ENCODE measurements around the gene ANKS1A. TPM values are rescaled to one million over a fixed set of nuclear protein-coding genes. Genes with fewer than 3 reads are reported as not detected.
A peak's percentile ranks its signal among the peaks of the same experiment; 100 is the strongest.
"Not testable (repeated sequence)": the region's sequence is repeated elsewhere in the genome, so short reads cannot be mapped to it uniquely, and the experiment has no call there.

Gene ANKS1A
- total and polyA plus RNA-seq, 4 experiments from 2014 or later = 1.2 to 15.6 (median 9.4) TPM

DNA sequence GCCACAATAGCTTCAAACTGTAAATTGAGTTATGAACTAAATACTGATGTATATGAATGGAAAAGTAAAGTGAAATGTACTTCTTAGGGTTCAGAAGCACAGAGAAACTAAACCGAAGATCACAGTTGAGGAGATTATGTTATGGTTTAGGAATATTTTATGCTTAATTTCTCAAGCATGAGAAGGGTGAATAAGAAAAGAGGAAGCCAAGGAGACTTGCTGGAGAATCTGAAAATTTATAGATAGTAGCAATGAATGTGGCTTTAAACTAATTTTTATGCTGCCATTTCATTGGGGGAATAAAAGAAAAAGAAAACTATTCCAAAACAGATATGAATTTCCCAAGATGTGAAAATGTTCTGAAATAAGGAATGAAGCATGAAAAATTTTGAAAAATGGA, 5.6 kb downstream of the ANKS1A start:
- intact Hi-C loops (cut with micrococcal nuclease) = no loop called here
- Histone ChIP-seq H3K27ac (ENCODE audit: low read depth, low read length) (no peak overlapping the region), H3K9me3 (ENCODE audit: control insufficient read depth in 1 of 2, low read length in 2 of 2) (no peaks in the 10 kb centered on the region), H3K4me3 (ENCODE audit: low read length in 2 of 2) (no peak overlapping the region), H3K4me1 (ENCODE audit: insufficient read depth, low read length) (peaks cover 13% of the 10 kb centered on the region), H3K27me3 (ENCODE audit: insufficient read depth, low read length) (no peaks in the 10 kb centered on the region), H3K36me3 (ENCODE audit: insufficient read depth, low read length) (no peaks in the 10 kb centered on the region)
- Mint-ChIP-seq H3K4me1 (peaks cover 13 to 17% (median 15%) of the 10 kb centered on the region in 4 donors), H3K4me3 (no peak overlapping the region), H3K27ac (no peak overlapping the region), H3K27me3 (no peaks in the 10 kb centered on the region), H3K9me3 (no peaks in the 10 kb centered on the region), H3K36me3 (peaks cover 0 to 3% of the 10 kb centered on the region in 2 donors)
- CTCF ChIA-PET (ENCODE audit: partially characterized antibody) = no interaction called here
- no peak for DNase-seq
- POLR2A ChIA-PET (ENCODE audit: partially characterized antibody) = no interaction called here

DNA sequence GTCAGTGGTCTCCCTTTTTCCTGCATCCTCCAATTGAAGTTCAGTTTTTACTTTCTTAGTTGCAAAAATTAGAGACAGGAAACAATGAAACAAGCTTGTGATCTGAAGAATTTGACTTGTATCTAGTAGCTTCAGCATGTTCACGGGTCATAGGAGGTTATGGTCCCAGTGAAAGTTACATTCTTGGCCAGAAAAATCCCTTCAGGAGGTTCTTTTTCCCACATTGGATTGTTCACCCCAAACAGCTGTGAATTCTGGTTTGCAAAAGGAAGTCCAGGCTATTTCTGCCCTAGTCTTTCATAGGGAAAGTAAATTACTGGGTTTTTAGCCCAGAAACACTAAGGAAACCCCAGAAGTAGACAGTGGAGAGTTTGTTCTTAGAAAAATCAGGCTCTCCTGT, 8.1 kb downstream of the ANKS1A start:
- Histone ChIP-seq H3K27me3 (ENCODE audit: insufficient read depth, low read length) (no peaks in the 10 kb centered on the region), H3K4me3 (ENCODE audit: low read length in 2 of 2) (no peak overlapping the region), H3K36me3 (ENCODE audit: insufficient read depth, low read length) (no peaks in the 10 kb centered on the region), H3K9me3 (ENCODE audit: control insufficient read depth in 1 of 2, low read length in 2 of 2) (no peaks in the 10 kb centered on the region), H3K27ac (ENCODE audit: low read depth, low read length) (no peak overlapping the region), H3K4me1 (ENCODE audit: insufficient read depth, low read length) (no peaks in the 10 kb centered on the region)
- DNase-seq = no peak
- ChIA-PET CTCF (ENCODE audit: partially characterized antibody) (interaction anchor here (1.2 kb wide), 1 partner anchor 9 kb away, joined by 3 read pairs; the partner anchor contains the start of genes ANKS1A and TAF11), POLR2A (ENCODE audit: partially characterized antibody) (interaction anchor here (2.0 kb wide), 1 partner anchor 9 kb away, joined by 5 read pairs; the partner anchor contains the start of gene TAF11)
- Mint-ChIP-seq H3K36me3 (peaks cover 1 to 4% of the 10 kb centered on the region in 2 donors), H3K4me3 (no peak overlapping the region), H3K27ac (no peak overlapping the region), H3K9me3 (no peaks in the 10 kb centered on the region), H3K27me3 (no peaks in the 10 kb centered on the region), H3K4me1 (peaks cover 0 to 4% (median 1%) of the 10 kb centered on the region in 4 donors)
- intact Hi-C loops (cut with micrococcal nuclease) = no loop called here

DNA sequence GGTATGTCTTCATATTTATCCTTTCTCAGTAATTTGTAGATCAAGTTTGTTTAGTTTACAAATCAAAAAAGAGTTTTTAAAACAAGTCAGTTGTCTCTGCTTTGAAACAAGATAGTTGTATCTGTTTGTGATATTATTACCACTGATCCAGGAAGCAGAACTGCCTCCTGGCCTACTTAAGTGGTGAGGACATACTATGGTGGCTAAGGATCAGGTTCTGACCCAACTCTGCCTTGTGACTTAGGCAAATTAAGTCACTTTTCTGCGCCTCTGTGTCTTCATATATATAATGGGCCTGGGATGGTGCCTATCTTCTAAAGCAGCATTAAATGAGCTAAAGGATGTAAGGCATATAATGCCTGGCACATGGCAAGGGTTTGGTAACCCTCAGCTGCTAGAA, 8.7 kb downstream of the ANKS1A start:
- Histone ChIP-seq H3K27ac (ENCODE audit: low read depth, low read length) (no peak overlapping the region), H3K36me3 (ENCODE audit: insufficient read depth, low read length) (no peaks in the 10 kb centered on the region), H3K9me3 (ENCODE audit: control insufficient read depth in 1 of 2, low read length in 2 of 2) (no peaks in the 10 kb centered on the region), H3K4me1 (ENCODE audit: insufficient read depth, low read length) (no peaks in the 10 kb centered on the region), H3K27me3 (ENCODE audit: insufficient read depth, low read length) (no peaks in the 10 kb centered on the region), H3K4me3 (ENCODE audit: low read length in 2 of 2) (no peak overlapping the region)
- H3K4me3 Mint-ChIP-seq = no peak overlapping the region
- POLR2A ChIA-PET (ENCODE audit: partially characterized antibody) = interaction anchor here (2.0 kb wide), 1 partner anchor 10 kb away, joined by 5 read pairs; the partner anchor contains the start of gene TAF11
- H3K27me3 Mint-ChIP-seq = no peaks in the 10 kb centered on the region
- peaks cover 0 to 1% (median 0%) of the 10 kb centered on the region in 4 donors for H3K4me1 Mint-ChIP-seq
- H3K27ac Mint-ChIP-seq = peak overlapping the region in 1 of 7 donors; percentile 30
- DNase-seq = no peak
- intact Hi-C loops (cut with micrococcal nuclease) = no loop called here
- no peaks in the 10 kb centered on the region for H3K9me3 Mint-ChIP-seq
- CTCF ChIA-PET (ENCODE audit: partially characterized antibody) = interaction anchor here (0.7 to 1.2 kb wide), 2 partner anchors 9 to 14 kb away, joined by 3 read pairs; partner anchors contain the start of genes ANKS1A and TAF11
- H3K36me3 Mint-ChIP-seq = peaks cover 1 to 4% of the 10 kb centered on the region in 2 donors

DNA sequence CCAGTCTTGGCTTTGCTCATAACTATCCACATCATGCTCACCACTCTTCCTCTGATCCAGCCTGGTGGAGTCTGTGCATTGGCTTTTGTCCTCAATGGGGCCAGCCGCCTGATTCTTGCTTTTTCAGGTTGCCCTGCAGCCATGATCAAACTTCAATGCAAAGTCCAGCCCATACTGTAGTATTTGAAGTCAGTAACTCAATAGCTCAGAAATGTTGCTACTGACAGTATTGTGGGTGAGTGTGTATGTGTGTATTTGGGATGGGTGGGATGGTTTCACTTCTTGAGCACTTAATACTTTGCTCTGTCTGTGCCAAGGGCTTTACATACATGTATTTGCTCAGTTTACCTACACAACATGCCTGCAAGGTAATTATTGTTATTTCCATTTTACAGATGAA, 10.7 kb downstream of the ANKS1A start:
- H3K9me3 ChIP-seq (ENCODE audit: control insufficient read depth in 1 of 2, low read length in 2 of 2); H3K27me3 Mint-ChIP-seq; H3K27ac ChIP-seq (ENCODE audit: low read depth, low read length); POLR2A ChIA-PET (ENCODE audit: partially characterized antibody); H3K4me3 ChIP-seq (ENCODE audit: low read length in 2 of 2); H3K27me3 ChIP-seq (ENCODE audit: insufficient read depth, low read length); intact Hi-C loops (cut with micrococcal nuclease); H3K4me1 ChIP-seq (ENCODE audit: insufficient read depth, low read length); H3K36me3 Mint-ChIP-seq; H3K4me3 Mint-ChIP-seq; DNase-seq; H3K4me1 Mint-ChIP-seq; H3K36me3 ChIP-seq (ENCODE audit: insufficient read depth, low read length); H3K9me3 Mint-ChIP-seq: not testable (repeated sequence)
- peak overlapping the region in 1 of 7 donors; percentile 38 for H3K27ac Mint-ChIP-seq
- CTCF ChIA-PET (ENCODE audit: partially characterized antibody) = interaction anchor here (1.3 kb wide), 1 partner anchor 10 kb away, joined by 3 read pairs; no protein-coding TSS in a partner anchor

DNA sequence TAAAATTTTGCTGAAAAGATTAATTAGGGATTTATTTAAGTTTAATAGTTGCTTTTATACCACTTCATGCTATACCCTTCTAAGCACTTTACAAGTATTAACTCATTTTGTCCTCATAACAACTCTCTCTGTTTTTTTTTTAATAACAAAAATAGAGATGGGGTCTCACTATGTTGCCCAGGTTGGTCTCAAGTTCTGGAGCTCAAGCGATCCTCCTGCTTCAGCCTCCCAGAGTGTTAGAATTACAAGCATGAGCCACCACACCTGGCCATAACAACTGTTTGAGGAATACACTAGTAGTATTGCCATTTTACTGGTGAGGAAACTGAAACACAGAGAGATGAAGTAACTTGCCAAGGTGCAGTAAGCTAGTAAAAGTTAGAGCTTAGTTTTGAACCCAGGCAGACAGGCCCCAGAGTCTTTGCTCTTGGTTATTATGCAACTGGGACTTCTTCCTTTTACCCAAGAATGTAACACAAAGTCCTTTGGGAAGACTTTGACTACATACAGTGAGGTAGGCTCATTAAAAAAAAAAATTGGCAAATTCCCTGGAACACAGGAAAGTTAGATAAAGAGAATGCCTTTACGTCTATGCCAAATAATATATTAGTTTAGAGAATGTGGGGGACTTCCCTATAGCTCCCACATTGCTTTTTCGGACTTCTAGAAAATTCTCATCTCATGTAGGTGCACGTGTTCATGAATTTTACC, 11.4 kb downstream of the ANKS1A start:
- H3K4me3 Mint-ChIP-seq = no peak overlapping the region
- no peak overlapping the region for H3K27ac Mint-ChIP-seq
- Histone ChIP-seq H3K27ac (ENCODE audit: low read depth, low read length) (no peak overlapping the region), H3K4me1 (ENCODE audit: insufficient read depth, low read length) (no peaks in the 10 kb centered on the region), H3K27me3 (ENCODE audit: insufficient read depth, low read length) (no peaks in the 10 kb centered on the region), H3K4me3 (ENCODE audit: low read length in 2 of 2) (no peak overlapping the region), H3K9me3 (ENCODE audit: control insufficient read depth in 1 of 2, low read length in 2 of 2) (no peaks in the 10 kb centered on the region), H3K36me3 (ENCODE audit: insufficient read depth, low read length) (no peaks in the 10 kb centered on the region)
- H3K4me1 Mint-ChIP-seq = peaks cover 0 to 2% (median 0%) of the 10 kb centered on the region in 4 donors
- H3K27me3 Mint-ChIP-seq = no peaks in the 10 kb centered on the region
- CTCF ChIA-PET (ENCODE audit: partially characterized antibody) = no interaction called here
- no peak for DNase-seq
- intact Hi-C loops (cut with micrococcal nuclease) = no loop called here
- H3K9me3 Mint-ChIP-seq = no peaks in the 10 kb centered on the region
- H3K36me3 Mint-ChIP-seq = peaks cover 1 to 8% of the 10 kb centered on the region in 2 donors
- POLR2A ChIA-PET (ENCODE audit: partially characterized antibody) = interaction anchor here (1.7 kb wide), 1 partner anchor 12 kb away, joined by 9 read pairs; the partner anchor contains the start of genes ANKS1A and TAF11

DNA sequence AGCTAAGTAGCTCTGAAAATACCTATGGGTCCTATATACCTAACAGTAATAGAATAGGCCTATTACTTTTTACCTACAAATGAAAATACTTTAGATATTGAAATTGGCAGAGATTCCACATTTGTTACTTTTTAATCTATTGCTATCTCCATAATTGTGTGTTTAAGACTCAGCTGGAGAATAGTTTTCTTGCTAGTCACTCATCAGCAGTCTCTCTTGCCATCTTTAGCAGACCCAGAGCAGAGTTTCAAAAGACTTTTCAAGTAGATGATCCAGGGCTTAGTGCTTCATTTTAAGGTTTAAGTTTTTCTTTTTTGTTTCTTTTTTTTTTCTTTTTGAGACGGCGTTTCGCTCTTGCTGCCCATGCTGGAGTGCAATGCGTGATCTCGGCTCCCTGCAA, 12.9 kb downstream of the ANKS1A start:
- no peak overlapping the region for H3K27ac Mint-ChIP-seq
- Histone ChIP-seq H3K9me3 (ENCODE audit: control insufficient read depth in 1 of 2, low read length in 2 of 2) (no peaks in the 10 kb centered on the region), H3K36me3 (ENCODE audit: insufficient read depth, low read length) (no peaks in the 10 kb centered on the region), H3K27ac (ENCODE audit: low read depth, low read length) (no peak overlapping the region), H3K4me1 (ENCODE audit: insufficient read depth, low read length) (no peaks in the 10 kb centered on the region), H3K27me3 (ENCODE audit: insufficient read depth, low read length) (no peaks in the 10 kb centered on the region), H3K4me3 (ENCODE audit: low read length in 2 of 2) (no peak overlapping the region)
- H3K27me3 Mint-ChIP-seq = no peaks in the 10 kb centered on the region
- peaks cover 0 to 2% (median 0%) of the 10 kb centered on the region in 4 donors for H3K4me1 Mint-ChIP-seq
- H3K4me3 Mint-ChIP-seq = no peak overlapping the region
- no peak for DNase-seq
- intact Hi-C loops (cut with micrococcal nuclease) = no loop called here
- H3K9me3 Mint-ChIP-seq = no peaks in the 10 kb centered on the region
- POLR2A ChIA-PET (ENCODE audit: partially characterized antibody) = interaction anchor here (1.7 kb wide), 1 partner anchor 13 kb away, joined by 9 read pairs; the partner anchor contains the start of genes ANKS1A and TAF11
- peaks cover 1 to 15% of the 10 kb centered on the region in 2 donors for H3K36me3 Mint-ChIP-seq
- CTCF ChIA-PET (ENCODE audit: partially characterized antibody) = no interaction called here

DNA sequence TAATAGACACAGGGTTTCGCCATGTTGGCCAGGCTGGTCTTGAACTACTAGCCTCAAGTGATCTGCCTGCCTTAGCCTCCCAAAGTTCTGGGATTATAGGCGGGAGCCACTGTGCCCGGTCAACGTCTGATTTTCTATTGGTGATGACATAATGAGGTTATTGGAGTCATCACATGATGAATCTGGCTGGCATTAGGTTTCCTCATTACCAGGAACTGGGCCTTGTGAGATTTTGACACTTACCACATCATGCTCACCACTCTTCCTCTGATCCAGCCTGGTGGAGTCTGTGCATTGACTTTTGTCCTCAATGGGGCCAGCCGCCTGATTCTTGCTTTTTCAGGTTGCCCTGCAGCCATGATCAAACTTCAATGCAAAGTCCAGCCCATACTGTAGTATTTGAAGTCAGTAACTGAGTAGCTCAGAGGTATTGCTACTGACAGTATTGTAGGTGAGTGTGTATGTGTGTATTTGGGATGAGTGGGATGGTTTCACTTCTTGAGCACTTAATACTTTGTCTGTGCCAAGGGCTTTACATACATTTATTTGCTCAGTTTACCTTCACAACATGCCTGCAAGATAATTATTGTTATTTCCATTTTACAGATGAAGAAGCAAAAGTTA, 16.0 kb downstream of the ANKS1A start:
- Mint-ChIP-seq H3K36me3 (peaks cover 1 to 15% of the 10 kb centered on the region in 2 donors), H3K27ac (no peak overlapping the region), H3K9me3 (no peaks in the 10 kb centered on the region), H3K4me3 (no peak overlapping the region), H3K27me3 (no peaks in the 10 kb centered on the region), H3K4me1 (peaks cover 4 to 9% (median 7%) of the 10 kb centered on the region in 4 donors)
- no peaks in the 10 kb centered on the region for H3K36me3 ChIP-seq (ENCODE audit: insufficient read depth, low read length)
- no peaks in the 10 kb centered on the region for H3K27me3 ChIP-seq (ENCODE audit: insufficient read depth, low read length)
- no peaks in the 10 kb centered on the region for H3K4me1 ChIP-seq (ENCODE audit: insufficient read depth, low read length)
- intact Hi-C loops (cut with micrococcal nuclease) = no loop called here
- no peak overlapping the region for H3K27ac ChIP-seq (ENCODE audit: low read depth, low read length)
- no peaks in the 10 kb centered on the region for H3K9me3 ChIP-seq (ENCODE audit: control insufficient read depth in 1 of 2, low read length in 2 of 2)
- ChIA-PET CTCF (ENCODE audit: partially characterized antibody) (interaction anchor here (0.5 kb wide), 1 partner anchor 85 kb away, joined by 3 read pairs; no protein-coding TSS in a partner anchor), POLR2A (ENCODE audit: partially characterized antibody) (no interaction called here)
- H3K4me3 ChIP-seq (ENCODE audit: low read length in 2 of 2) = no peak overlapping the region
- DNase-seq = no peak

Data from CD4-positive, alpha-beta memory T cell (primary cell).